GM12878 (cell line): ENCODE measurements around the gene FTL. TPM values are rescaled to one million over a fixed set of nuclear protein-coding genes. Genes with fewer than 3 reads are reported as not detected.

ENCODE experiments used
- ATF3 ChIP-seq: IDR thresholded peaks from 2 replicates; pipeline ENCODE4 v1.6.1; 2011; ENCODE audit warnings: low read depth, mild to moderate bottlenecking, low read length, moderate library complexity, borderline replicate concordance; ENCODE audit errors: extremely low read depth
- BACH1 ChIP-seq: fragments of 450-650 bp; IDR thresholded peaks from 2 replicates; pipeline ENCODE4 v1.6.1; 2017; ENCODE audit warnings: mild to moderate bottlenecking, borderline replicate concordance
- BCL11A ChIP-seq: IDR thresholded peaks from 2 replicates; pipeline ENCODE4 v1.6.1; 2011; ENCODE audit warnings: low read depth, low read length
- BMI1 ChIP-seq: fragments of 450-650 bp; IDR thresholded peaks from 2 replicates; pipeline ENCODE4 v1.6.1; 2016; ENCODE audit warnings: mild to moderate bottlenecking, moderate library complexity, borderline replicate concordance
- CHD2 ChIP-seq: IDR thresholded peaks from 2 replicates; pipeline ENCODE4 v1.6.1; 2011; ENCODE audit warnings: low read depth, low read length, improper control_type of control experiment, borderline replicate concordance
- CREM ChIP-seq: IDR thresholded peaks from 2 replicates; pipeline ENCODE4 v1.6.1; 2014; ENCODE audit warnings: antibody characterized with exemption, low read depth
- EED ChIP-seq: sonication (generic); IDR thresholded peaks from 2 replicates; pipeline ENCODE4 v1.6.1; 2016; ENCODE audit warnings: antibody characterized with exemption, low read depth
- EP300 ChIP-seq, 2 experiments: fragments of 150-350 bp in 1 of 2; IDR thresholded peaks; 2 replicates each; pipeline ENCODE4 v1.6.1; 2011 to 2012; ENCODE audit warnings: low read depth in 2 of 2, low read length in 2 of 2, borderline replicate concordance in 1 of 2, improper control_type of control experiment in 1 of 2, inconsistent platforms in 1 of 2; ENCODE audit not compliant: control insufficient read depth in 1 of 2
- ESRRA ChIP-seq: IDR thresholded peaks from 2 replicates; pipeline ENCODE4 v1.6.1; 2012; ENCODE audit warnings: mild to moderate bottlenecking, low read length, improper control_type of control experiment
- FOS ChIP-seq: IDR thresholded peaks from 3 replicates; pipeline ENCODE4 v1.6.1; 2011; ENCODE audit warnings: borderline replicate concordance; ENCODE audit not compliant: insufficient read length; ENCODE audit errors: extremely low read depth
- HCFC1 ChIP-seq: fragments of 150-350 bp; IDR thresholded peaks from 2 replicates; pipeline ENCODE4 v1.6.1; 2014; ENCODE audit warnings: low read length
- IKZF1 ChIP-seq: fragments of 450-650 bp; conservative IDR thresholded peaks from 2 replicates; pipeline ENCODE4 v1.6.1; 2017; ENCODE audit warnings: antibody characterized with exemption, mild to moderate bottlenecking
- IRF4 ChIP-seq: IDR thresholded peaks from 2 replicates; pipeline ENCODE4 v1.6.1; 2011; ENCODE audit warnings: low read depth, low read length
- KDM1A ChIP-seq: fragments of 200-600 bp; sonication (generic); IDR thresholded peaks from 2 replicates; pipeline ENCODE4 v1.6.1; 2016; ENCODE audit warnings: borderline replicate concordance
- LARP7 ChIP-seq: fragments of 450-650 bp; IDR thresholded peaks from 2 replicates; pipeline ENCODE4 v1.6.1; 2017; ENCODE audit warnings: mild to moderate bottlenecking
- MTA3 ChIP-seq: IDR thresholded peaks from 2 replicates; pipeline ENCODE4 v1.6.1; 2012; ENCODE audit warnings: low read length, inconsistent platforms, borderline replicate concordance
- PML ChIP-seq: IDR thresholded peaks from 2 replicates; pipeline ENCODE4 v1.6.1; 2012; ENCODE audit warnings: low read length, inconsistent platforms
- POLR2A ChIP-seq: IDR thresholded peaks from 2 replicates; pipeline ENCODE4 v1.6.1; 2011; ENCODE audit warnings: low read depth, mild to moderate bottlenecking, low read length
- POU2F2 ChIP-seq: IDR thresholded peaks from 3 replicates; pipeline ENCODE4 v1.6.1; 2011; ENCODE audit warnings: low read depth, mild to moderate bottlenecking, low read length, borderline replicate concordance
- RAD21 ChIP-seq: IDR thresholded peaks from 2 replicates; pipeline ENCODE4 v1.6.1; 2011; ENCODE audit warnings: mild to moderate bottlenecking, low read depth, low read length, moderate library complexity; ENCODE audit not compliant: insufficient read depth
- SP1 ChIP-seq: IDR thresholded peaks from one replicate; pipeline ENCODE4 v1.6.1; 2011; ENCODE audit warnings: low read depth, low read length
- TARDBP ChIP-seq: IDR thresholded peaks from 2 replicates; pipeline ENCODE4 v1.6.1; 2016; ENCODE audit warnings: borderline replicate concordance
- TCF3 ChIP-seq: IDR thresholded peaks from 2 replicates; pipeline ENCODE4 v1.6.1; 2012; ENCODE audit warnings: low read depth, mild to moderate bottlenecking, low read length, borderline replicate concordance; ENCODE audit not compliant: insufficient read depth
- ZBED1 ChIP-seq: IDR thresholded peaks from 2 replicates; pipeline ENCODE4 v1.6.1; 2016; ENCODE audit warnings: borderline replicate concordance
- ZBTB33 ChIP-seq: fragments of 450-650 bp; IDR thresholded peaks from 2 replicates; pipeline ENCODE4 v1.6.1; 2017; ENCODE audit warnings: mild to moderate bottlenecking
- polyA plus RNA-seq, 11 experiments: library from polyadenylated mRNA; depleted of rRNA in 4 of 11; unstranded in 6 of 11; stranded (reverse) in 5 of 11; fragments of >200 nt; fragmentation: Nextera tagmentation in 4 of 11; fragmentation: Illumina TruSeq in 1 of 11; extraction: Ambion mirVana in 4 of 11; extraction: Trizol in 1 of 11; gene quantifications; 1 replicate in 1 of 11; 2 replicates in 10 of 11; pipeline versions ENCODE4 v1.2.1 to v1.2.3, GENCODE V29; 2011 to 2016; ENCODE audit warnings: inconsistent platforms in 2 of 11, missing spikeins in 2 of 11, low read depth in 1 of 11
- total RNA-seq, 4 experiments: library from RNA; depleted of rRNA in 3 of 4; stranded (reverse); fragments of >200 nt in 3 of 4; fragmentation: Illumina TruSeq in 1 of 4; extraction: Trizol in 1 of 4; gene quantifications; 2 replicates each; pipeline versions ENCODE4 v1.2.1 to v1.2.3, GENCODE V29; 2013 to 2021
- TF ChIP-seq, protein P1 (sequence below): fragments of 450-650 bp; IDR thresholded peaks from 2 replicates; pipeline ENCODE4 v1.6.1; 2017; ENCODE audit warnings: low read depth, mild to moderate bottlenecking, moderate library complexity
- TF ChIP-seq, protein P2 (sequence below): IDR thresholded peaks from 2 replicates; pipeline ENCODE4 v1.6.1; 2011; ENCODE audit warnings: mild to moderate bottlenecking, low read depth, low read length, moderate library complexity; ENCODE audit not compliant: insufficient replicate concordance

Gene FTL
- total and polyA plus RNA-seq, 10 of the 15 experiments (the other 5 are each of a cell fraction or from before 2014, with no cell fraction given): 364 to 8,913 (median 1,595) TPM

DNA sequence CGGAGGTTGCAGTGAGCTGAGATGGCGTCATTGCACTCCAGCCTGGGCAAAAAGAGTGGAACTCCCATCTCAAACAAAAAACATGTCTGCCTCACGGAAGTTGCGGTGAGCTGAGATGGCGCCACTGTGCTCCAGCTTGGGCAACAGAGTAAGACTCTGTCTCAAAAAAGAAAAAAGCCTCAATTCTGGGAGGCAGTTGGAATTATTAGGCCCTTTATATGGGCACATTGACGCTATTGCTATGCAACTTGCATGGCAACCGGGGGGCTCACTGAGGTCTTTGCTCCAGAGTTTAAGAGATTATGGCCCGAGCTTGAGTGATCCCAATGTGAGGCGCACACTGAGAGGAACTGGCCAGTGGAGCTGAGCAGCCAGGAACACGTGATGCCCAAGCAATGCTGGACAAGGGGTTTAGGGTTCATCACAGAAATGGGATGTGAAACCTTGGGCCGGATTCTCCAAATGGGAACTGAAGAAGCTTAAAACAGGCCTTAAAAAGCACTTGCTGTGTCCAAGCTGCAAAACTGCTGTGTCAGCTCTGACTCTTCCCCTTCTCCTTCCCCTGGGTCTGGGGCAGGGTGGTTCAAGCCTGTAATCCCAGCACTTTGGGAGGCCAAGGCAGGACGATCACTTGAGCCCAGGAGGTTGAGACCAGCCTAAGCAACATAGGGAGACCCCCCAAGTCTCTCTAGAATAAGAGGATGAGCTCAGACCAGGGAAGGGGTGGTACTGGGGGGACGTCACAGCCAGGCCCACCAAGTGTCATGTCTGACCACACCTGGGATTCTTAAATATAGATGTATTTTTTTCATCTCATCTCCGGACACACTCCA is 2.5 kb downstream of the FTL start (continued):
- TF ChIP-seq, protein P1, sequence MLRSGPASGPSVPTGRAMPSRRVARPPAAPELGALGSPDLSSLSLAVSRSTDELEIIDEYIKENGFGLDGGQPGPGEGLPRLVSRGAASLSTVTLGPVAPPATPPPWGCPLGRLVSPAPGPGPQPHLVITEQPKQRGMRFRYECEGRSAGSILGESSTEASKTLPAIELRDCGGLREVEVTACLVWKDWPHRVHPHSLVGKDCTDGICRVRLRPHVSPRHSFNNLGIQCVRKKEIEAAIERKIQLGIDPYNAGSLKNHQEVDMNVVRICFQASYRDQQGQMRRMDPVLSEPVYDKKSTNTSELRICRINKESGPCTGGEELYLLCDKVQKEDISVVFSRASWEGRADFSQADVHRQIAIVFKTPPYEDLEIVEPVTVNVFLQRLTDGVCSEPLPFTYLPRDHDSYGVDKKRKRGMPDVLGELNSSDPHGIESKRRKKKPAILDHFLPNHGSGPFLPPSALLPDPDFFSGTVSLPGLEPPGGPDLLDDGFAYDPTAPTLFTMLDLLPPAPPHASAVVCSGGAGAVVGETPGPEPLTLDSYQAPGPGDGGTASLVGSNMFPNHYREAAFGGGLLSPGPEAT: 0 out of 2 replicates have a peak, but pooled peaks have one; percentile 33
- TF ChIP-seq PML (no peak; the same call in 1 of the 2 replicates), RAD21 (no peak), KDM1A (no peak), BMI1 (0 out of 2 replicates have a peak, but pooled peaks have one; percentile 27), HCFC1 (no peak), EP300 (IDR thresholded peaks at IDR 0.05; ENCODE audit: borderline replicate concordance in 1 of 2, control insufficient read depth in 1 of 2, low read depth in 2 of 2, low read length in 2 of 2) (no peak), ZBTB33 (peak; percentile 73), POLR2A (peak; percentile 71), SP1 (no peak), CREM (no peak), BACH1 (peak; percentile 87), IKZF1 (peak; percentile 54; the same call in 1 of the 2 replicates), LARP7 (no peak), CHD2 (peak; percentile 46; the same call in 1 of the 2 replicates), TCF3 (peak; percentile 51; the same call in 1 of the 2 replicates), POU2F2 (peak; percentile 55; the same call in 1 of the 3 replicates), FOS (no peak), TARDBP (no peak), ESRRA (no peak), IRF4 (0 out of 2 replicates have a peak, but pooled peaks have one; percentile 12), BCL11A (no peak), MTA3 (peak; percentile 27; the same call in 1 of the 2 replicates), ZBED1 (no peak; the same call in 1 of the 2 replicates), EED (0 out of 2 replicates have a peak, but pooled peaks have one; percentile 34), ATF3 (no peak)
- TF ChIP-seq, protein P2, sequence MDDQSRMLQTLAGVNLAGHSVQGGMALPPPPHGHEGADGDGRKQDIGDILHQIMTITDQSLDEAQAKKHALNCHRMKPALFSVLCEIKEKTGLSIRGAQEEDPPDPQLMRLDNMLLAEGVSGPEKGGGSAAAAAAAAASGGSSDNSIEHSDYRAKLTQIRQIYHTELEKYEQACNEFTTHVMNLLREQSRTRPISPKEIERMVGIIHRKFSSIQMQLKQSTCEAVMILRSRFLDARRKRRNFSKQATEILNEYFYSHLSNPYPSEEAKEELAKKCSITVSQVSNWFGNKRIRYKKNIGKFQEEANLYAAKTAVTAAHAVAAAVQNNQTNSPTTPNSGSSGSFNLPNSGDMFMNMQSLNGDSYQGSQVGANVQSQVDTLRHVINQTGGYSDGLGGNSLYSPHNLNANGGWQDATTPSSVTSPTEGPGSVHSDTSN: no peak
